GM12891 (cell line): ENCODE results near the gene RBM20.

ENCODE experiments used
- POLR2A ChIP-seq: IDR thresholded peaks from 2 replicates; pipeline ENCODE4 v1.6.1; 2011; ENCODE audit warnings: low read depth, low read length, control low read depth
- POLR2AphosphoS5 ChIP-seq: IDR thresholded peaks from 2 replicates; pipeline ENCODE4 v1.6.1; 2011; ENCODE audit warnings: low read depth, low read length, control low read depth
- POU2F2 ChIP-seq: IDR thresholded peaks from 2 replicates; pipeline ENCODE4 v1.6.1; 2011; ENCODE audit warnings: low read depth, mild to moderate bottlenecking, control low read depth, low read length, moderate library complexity
- SPI1 ChIP-seq: IDR thresholded peaks from 2 replicates; pipeline ENCODE4 v1.6.1; 2011; ENCODE audit warnings: low read depth, low read length, control low read depth
- TAF1 ChIP-seq: IDR thresholded peaks from 2 replicates; pipeline ENCODE4 v1.6.1; 2011; ENCODE audit warnings: low read depth, low read length, control low read depth

DNA sequence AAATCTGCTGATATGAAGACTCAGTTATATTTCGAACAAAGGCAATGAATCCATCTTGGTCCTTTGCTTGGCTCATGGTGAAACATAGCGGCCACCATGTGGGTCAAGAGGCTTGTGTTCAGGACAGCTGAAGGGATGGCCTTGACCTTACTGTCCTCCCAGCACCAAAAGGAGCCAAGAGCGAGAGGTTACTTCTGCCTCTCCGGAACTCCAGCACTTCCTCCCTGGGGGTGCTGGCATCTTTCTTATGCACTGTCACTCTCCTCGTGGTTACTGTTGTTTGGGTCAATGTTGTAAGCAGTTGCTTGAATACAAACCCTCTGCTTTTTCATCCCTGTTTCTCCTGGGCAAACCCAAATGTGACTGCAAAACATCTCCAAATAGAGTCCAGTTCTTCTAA, 100.6 kb downstream of the RBM20 start:
- TF ChIP-seq TAF1: no peak
- TF ChIP-seq POLR2AphosphoS5: no peak
- no peak for TF ChIP-seq POLR2A
- TF ChIP-seq POU2F2: no peak
- TF ChIP-seq SPI1: peak; percentile 69
